ENCODE results near the gene ZNF8.

The ZNF8 gene

GRCh38 chr19:58350001-58350861 is 71.5 kb downstream of the ZNF8 start:
- TF ChIP-seq CTCF (IDR thresholded peaks at IDR 0.05; ENCODE audit: extremely low read depth, missing control alignments) = no peak

GRCh38 chr19:58350871-58351557 is 72.3 kb downstream of the ZNF8 start:
- DNase-seq (ENCODE audit: low spot score) = no peak
- TF ChIP-seq CTCF (IDR thresholded peaks at IDR 0.05; ENCODE audit: extremely low read depth, missing control alignments) = no peak

More at GRCh38 chr19:58350001-58350861, 71.5 kb downstream of the ZNF8 start:
- no peak for DNase-seq (ENCODE audit: low spot score)

GRCh38 chr19:58351558-58351878 is 72.8 kb downstream of the ZNF8 start:
- DNase-seq (ENCODE audit: low spot score) = no peak
- no peak for TF ChIP-seq CTCF (IDR thresholded peaks at IDR 0.05; ENCODE audit: extremely low read depth, missing control alignments)

- TF ChIP-seq CTCF (IDR thresholded peaks at IDR 0.05; ENCODE audit: extremely low read depth, missing control alignments) = no peak
- no peak for DNase-seq (ENCODE audit: low spot score)
Observed at GRCh38 chr19:58351990-58352755, 73.4 kb downstream of the ZNF8 start.
